HepG2 (cell line): ENCODE measurements around the gene BLCAP. TPM values are rescaled to one million over a fixed set of nuclear protein-coding genes. Genes with fewer than 3 reads are reported as not detected.

ENCODE experiments used
- ATAC-seq: fragments of 200-7000 bp; cut with Tn5 transposase; 3 replicates; pipeline ENCODE4 v1.9.1; 2020; ENCODE audit warnings: mild to moderate bottlenecking, moderate library complexity
- BruUV-seq: library from RNA; stranded (reverse); fragments of 400-500 nt; replicated peaks from 2 replicates; lab custom pipeline; 2021; lab: Mats Ljungman, UMichigan
- CTCF ChIA-PET: fragments of 300-600 bp; formaldehyde crosslinking; extraction: SDS; loops from one replicate; lab custom pipeline; 2021; ENCODE audit warnings: low total read pairs, inconsistent platforms, low intra/inter-chr PET ratio; lab: Yijun Ruan, JAX
- POLR2A ChIA-PET: fragments of 350-600 bp; sonication (Branson Sonifier 250); formaldehyde crosslinking; loops from one replicate; lab custom pipeline; 2020; ENCODE audit warnings: antibody characterized with exemption, inconsistent platforms; lab: Yijun Ruan, JAX
- DNase-seq: peaks from one replicate; pipeline ENCODE4 v3.0.0-alpha.2; 2015; ENCODE audit warnings: low spot score
- FAIRE-seq: peaks from 3 replicates; lab custom pipeline; 2011; peaks lifted over from hg19 to GRCh38; lab: Jason Lieb, UNC
- H2AFZ ChIP-seq: one replicate; pipeline ENCODE4 v1.6.1; 2011; ENCODE audit warnings: low read length, inconsistent platforms
- H3K27ac ChIP-seq: fragments of 300-600 bp; 3 replicates; pipeline ENCODE4 v1.8.0; 2011; ENCODE audit warnings: mixed run types, mild to moderate bottlenecking, mixed read lengths, low read length, inconsistent platforms; ENCODE audit not compliant: insufficient read depth; ENCODE audit errors: extremely low read length
- H3K27me3 ChIP-seq, 2 experiments: fragments of 200-600 bp in 1 of 2; 2 replicates in 1 of 2; 3 replicates in 1 of 2; pipeline versions ENCODE4 v1.6.0 to v1.8.0; 2011; ENCODE audit warnings: low read length in 2 of 2, mild to moderate bottlenecking in 2 of 2, moderate library complexity in 2 of 2, inconsistent platforms in 1 of 2; ENCODE audit not compliant: insufficient read depth in 2 of 2, control insufficient read depth in 1 of 2
- H3K36me3 ChIP-seq, 2 experiments: fragments of 200-600 bp in 1 of 2; replicated peaks in 1 of 2; 2 replicates in 1 of 2; 3 replicates in 1 of 2; pipeline versions ENCODE4 v1.5.1 to v1.8.0; 2011; ENCODE audit warnings: low read length in 2 of 2, inconsistent platforms in 1 of 2; ENCODE audit not compliant: insufficient read depth in 2 of 2, control insufficient read depth in 1 of 2
- H3K4me1 ChIP-seq: 2 replicates; pipeline ENCODE4 v1.5.1; 2012; ENCODE audit warnings: low read length, inconsistent platforms; ENCODE audit not compliant: insufficient read depth
- H3K4me2 ChIP-seq: 2 replicates; pipeline ENCODE4 v1.6.0; 2011; ENCODE audit warnings: low read depth, low read length, inconsistent platforms
- H3K4me3 ChIP-seq, 3 experiments: fragments of 200-600 bp in 1 of 3; sonication (generic), shearing (Covaris generic) in 1 of 3; replicated peaks in 1 of 3; 2 replicates each; pipeline ENCODE4 v1.5.1; 2011 to 2016; ENCODE audit warnings: low read length in 3 of 3, inconsistent platforms in 2 of 3, low read depth in 2 of 3, mild to moderate bottlenecking in 2 of 3, control low read depth in 1 of 3, mixed read lengths in 1 of 3; ENCODE audit not compliant: insufficient read depth in 1 of 3
- H3K79me2 ChIP-seq: one replicate; pipeline ENCODE4 v1.6.1; 2011; ENCODE audit warnings: low read length, inconsistent platforms; ENCODE audit not compliant: insufficient read depth
- H3K9ac ChIP-seq: 2 replicates; pipeline ENCODE4 v1.6.0; 2011; ENCODE audit warnings: mild to moderate bottlenecking, low read depth, low read length, inconsistent platforms; ENCODE audit not compliant: insufficient read depth
- H3K9me3 ChIP-seq: 2 replicates; pipeline ENCODE4 v1.5.1; 2012; ENCODE audit warnings: mild to moderate bottlenecking, low read length
- H4K20me1 ChIP-seq: 2 replicates; pipeline ENCODE4 v1.6.0; 2011; ENCODE audit warnings: inconsistent platforms, mild to moderate bottlenecking, low read length, moderate library complexity; ENCODE audit not compliant: insufficient read depth
- FIP1L1 ChIP-seq: fragments of 200-400 bp; formaldehyde crosslinking; IDR thresholded peaks from 2 replicates; pipeline ENCODE4 v1.6.1; 2018; ENCODE audit warnings: low read depth, mild to moderate bottlenecking, low read length, moderate library complexity, borderline replicate concordance; ENCODE audit not compliant: insufficient read depth
- FOXA3 ChIP-seq: IDR thresholded peaks from 2 replicates; pipeline ENCODE4 v1.6.1; 2016; ENCODE audit warnings: missing genetic modification reagents, missing compliant biosample characterization
- GABPB1 ChIP-seq: IDR thresholded peaks from 2 replicates; pipeline ENCODE4 v1.6.1; 2016; ENCODE audit warnings: mild to moderate bottlenecking, missing genetic modification reagents, moderate library complexity, missing compliant biosample characterization
- KAT8 ChIP-seq: IDR thresholded peaks from 2 replicates; pipeline ENCODE4 v1.6.1; 2016; ENCODE audit warnings: missing genetic modification reagents, missing compliant biosample characterization
- PCBP2 ChIP-seq: fragments of 200-400 bp; formaldehyde crosslinking; optimal IDR thresholded peaks from 2 replicates; pipeline ENCODE3; 2018; ENCODE audit warnings: low read length, low read depth; ENCODE audit not compliant: poor library complexity, severe bottlenecking
- TAF15 ChIP-seq: fragments of 200-400 bp; formaldehyde crosslinking; IDR thresholded peaks from one replicate; pipeline ENCODE4 v1.6.1; 2018; ENCODE audit warnings: mild to moderate bottlenecking, low read depth, low read length; ENCODE audit not compliant: poor library complexity, severe bottlenecking
- ZNF350 ChIP-seq: sonication (generic); formaldehyde crosslinking; IDR thresholded peaks from 2 replicates; pipeline ENCODE4 v1.4.0; 2020; ENCODE audit warnings: mild to moderate bottlenecking, low read depth, missing genetic modification reagents, borderline replicate concordance
- WGBS: methylation state at CpG from one replicate; pipeline ENCODE4 v1.1.6; 2017; ENCODE audit warnings: low lambda C conversion rate; 5-methylcytosine and 5-hydroxymethylcytosine counted together
- in situ Hi-C: cut with HindIII; loops from 2 replicates; pipeline ENCODE4 v1.10.0; 2017; ENCODE audit warnings: low pct_unique_long_range_greater_than_20kb; ENCODE audit not compliant: extremely low pct_ligation_motif_present
- intact Hi-C: fragments of 100-400 bp; cut with micrococcal nuclease; formaldehyde crosslinking; loops from one replicate; pipeline ENCODE4 v1.10.0; 2022; ENCODE audit not compliant: unreplicated experiment
- polyA plus RNA-seq, 8 experiments: library from polyadenylated mRNA; depleted of rRNA in 3 of 8; stranded (reverse) in 7 of 8; unstranded in 1 of 8; fragments of >200 nt; fragmentation: Illumina TruSeq in 4 of 8; extraction: Trizol in 4 of 8; gene quantifications; 2 replicates each; pipeline versions ENCODE4 v1.2.1 to v1.2.3, GENCODE V29; 2011 to 2016; ENCODE audit warnings: low read depth in 4 of 8, missing spikeins in 1 of 8, mixed read lengths in 1 of 8; ENCODE audit not compliant: insufficient read depth in 1 of 8
- total RNA-seq, 5 experiments: library from RNA; depleted of rRNA; stranded (reverse); fragments of >200 nt; fragmentation: Illumina TruSeq; extraction: Trizol; gene quantifications; 2 replicates each; pipeline ENCODE4 v1.2.3, GENCODE V29; 2016; ENCODE audit warnings: low read depth in 1 of 5
- TF ChIP-seq, protein P1 (sequence below): sonication (generic); formaldehyde crosslinking; IDR thresholded peaks from 2 replicates; pipeline ENCODE4 v1.4.0; 2020; ENCODE audit warnings: missing genetic modification reagents
- TF ChIP-seq, protein P2 (sequence below): IDR thresholded peaks from 2 replicates; pipeline ENCODE4 v1.6.1; 2016; ENCODE audit warnings: low read depth
- TF ChIP-seq, protein P3 (sequence below): sonication (generic); formaldehyde crosslinking; IDR thresholded peaks from 2 replicates; pipeline ENCODE4 v1.8.1; 2022; ENCODE audit warnings: low read depth, mild to moderate bottlenecking, missing genetic modification reagents

Gene BLCAP
- total and polyA plus RNA-seq, 2 of the 13 experiments (the other 11 are each of a cell fraction or from before 2014, with no cell fraction given): 52.4 to 86.8 TPM

DNA sequence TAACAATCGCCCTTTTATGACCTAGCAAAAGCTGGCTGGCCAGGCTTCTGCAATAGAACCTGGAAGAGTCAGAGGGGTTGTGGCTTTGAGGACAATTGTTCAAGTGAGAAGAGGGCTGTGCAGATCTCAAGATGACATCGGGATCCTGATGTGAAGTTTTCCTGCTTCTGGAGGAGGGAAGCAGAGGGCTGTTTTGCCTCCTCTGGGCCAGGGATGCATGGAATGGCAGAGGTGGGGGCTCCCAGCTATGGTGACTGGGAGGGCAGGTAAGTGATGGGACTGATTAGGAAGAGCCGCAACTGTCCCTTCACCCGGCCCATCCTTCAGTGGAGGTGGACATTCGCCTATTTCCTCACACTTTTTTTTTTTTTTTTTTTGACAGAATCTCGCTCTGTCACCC, 43.4 kb upstream of the BLCAP start:
- Histone ChIP-seq H3K9me3 (no peaks in the 10 kb centered on the region), H3K36me3 (no peaks in the 10 kb centered on the region), H3K9ac (no peak overlapping the region), H3K4me2 (no peak overlapping the region), H3K79me2 (no peaks in the 10 kb centered on the region), H3K27ac (no peak overlapping the region), H3K27me3 (peaks cover 2 to 45% of the 10 kb centered on the region in 2 experiments; a peak in 3 of 5 replicates), H2AFZ (no peak overlapping the region), H4K20me1 (no peaks in the 10 kb centered on the region), H3K4me3 (no peak overlapping the region), H3K4me1 (peaks cover 15% of the 10 kb centered on the region)
- CTCF ChIA-PET: no interaction called here
- POLR2A ChIA-PET: no interaction called here
- no TSS peak for BruUV-seq
- WGBS: 27% methylated on average over 6 of the region's 6 CpGs
- intact Hi-C loops (no loop called here), in situ Hi-C loops (loop anchor here (25.0 kb wide), 1 partner anchor 641 kb away; no protein-coding TSS in a partner anchor)
- TF ChIP-seq FOXA3 (CRISPR knock-in tag) (no peak), TAF15 (no peak), GABPB1 (CRISPR knock-in tag) (no peak)
- TF ChIP-seq, protein P1, sequence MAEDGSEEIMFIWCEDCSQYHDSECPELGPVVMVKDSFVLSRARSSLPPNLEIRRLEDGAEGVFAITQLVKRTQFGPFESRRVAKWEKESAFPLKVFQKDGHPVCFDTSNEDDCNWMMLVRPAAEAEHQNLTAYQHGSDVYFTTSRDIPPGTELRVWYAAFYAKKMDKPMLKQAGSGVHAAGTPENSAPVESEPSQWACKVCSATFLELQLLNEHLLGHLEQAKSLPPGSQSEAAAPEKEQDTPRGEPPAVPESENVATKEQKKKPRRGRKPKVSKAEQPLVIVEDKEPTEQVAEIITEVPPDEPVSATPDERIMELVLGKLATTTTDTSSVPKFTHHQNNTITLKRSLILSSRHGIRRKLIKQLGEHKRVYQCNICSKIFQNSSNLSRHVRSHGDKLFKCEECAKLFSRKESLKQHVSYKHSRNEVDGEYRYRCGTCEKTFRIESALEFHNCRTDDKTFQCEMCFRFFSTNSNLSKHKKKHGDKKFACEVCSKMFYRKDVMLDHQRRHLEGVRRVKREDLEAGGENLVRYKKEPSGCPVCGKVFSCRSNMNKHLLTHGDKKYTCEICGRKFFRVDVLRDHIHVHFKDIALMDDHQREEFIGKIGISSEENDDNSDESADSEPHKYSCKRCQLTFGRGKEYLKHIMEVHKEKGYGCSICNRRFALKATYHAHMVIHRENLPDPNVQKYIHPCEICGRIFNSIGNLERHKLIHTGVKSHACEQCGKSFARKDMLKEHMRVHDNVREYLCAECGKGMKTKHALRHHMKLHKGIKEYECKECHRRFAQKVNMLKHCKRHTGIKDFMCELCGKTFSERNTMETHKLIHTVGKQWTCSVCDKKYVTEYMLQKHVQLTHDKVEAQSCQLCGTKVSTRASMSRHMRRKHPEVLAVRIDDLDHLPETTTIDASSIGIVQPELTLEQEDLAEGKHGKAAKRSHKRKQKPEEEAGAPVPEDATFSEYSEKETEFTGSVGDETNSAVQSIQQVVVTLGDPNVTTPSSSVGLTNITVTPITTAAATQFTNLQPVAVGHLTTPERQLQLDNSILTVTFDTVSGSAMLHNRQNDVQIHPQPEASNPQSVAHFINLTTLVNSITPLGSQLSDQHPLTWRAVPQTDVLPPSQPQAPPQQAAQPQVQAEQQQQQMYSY (CRISPR knock-in tag): no peak
- ATAC-seq: no peak
- FAIRE-seq: no peak
- no peak for DNase-seq

DNA sequence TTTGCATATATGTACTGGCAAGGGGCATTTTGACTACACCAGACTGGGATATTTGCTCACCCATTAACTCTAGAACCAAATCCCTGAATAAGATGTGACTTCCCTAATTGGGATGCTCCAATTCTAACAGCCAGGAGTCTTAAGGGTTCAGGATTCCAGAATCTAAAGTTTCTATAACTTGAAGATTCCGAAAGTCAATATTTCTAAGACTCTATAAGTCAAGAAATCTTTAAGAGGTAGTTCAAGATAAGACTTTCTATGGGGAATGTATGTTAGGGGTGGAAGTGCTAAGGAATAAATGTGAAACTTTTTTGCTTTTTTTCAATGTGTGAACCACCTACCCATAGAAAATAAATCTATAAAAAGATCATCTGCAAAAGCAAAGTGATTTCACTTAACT, 42.7 kb upstream of the BLCAP start:
- Histone ChIP-seq H3K4me1 (peaks cover 18% of the 10 kb centered on the region), H3K36me3 (no peaks in the 10 kb centered on the region), H4K20me1 (no peaks in the 10 kb centered on the region), H3K9me3 (no peaks in the 10 kb centered on the region), H3K4me2 (no peak overlapping the region), H3K4me3 (no peak overlapping the region), H2AFZ (no peak overlapping the region), H3K79me2 (no peaks in the 10 kb centered on the region), H3K27me3 (peaks cover 3 to 45% of the 10 kb centered on the region in 2 experiments; a peak in 4 of 5 replicates), H3K27ac (no peak overlapping the region), H3K9ac (no peak overlapping the region)
- WGBS: 7% methylated on average over 1 of the region's 1 CpG
- DNase-seq (no peak), FAIRE-seq (no peak), ATAC-seq (no peak)
- intact Hi-C loops: no loop called here
- in situ Hi-C loops: loop anchor here (25.0 kb wide), 1 partner anchor 642 kb away; no protein-coding TSS in a partner anchor
- BruUV-seq: no TSS peak
- POLR2A ChIA-PET: no interaction called here
- CTCF ChIA-PET: no interaction called here
- TF ChIP-seq, protein P2, sequence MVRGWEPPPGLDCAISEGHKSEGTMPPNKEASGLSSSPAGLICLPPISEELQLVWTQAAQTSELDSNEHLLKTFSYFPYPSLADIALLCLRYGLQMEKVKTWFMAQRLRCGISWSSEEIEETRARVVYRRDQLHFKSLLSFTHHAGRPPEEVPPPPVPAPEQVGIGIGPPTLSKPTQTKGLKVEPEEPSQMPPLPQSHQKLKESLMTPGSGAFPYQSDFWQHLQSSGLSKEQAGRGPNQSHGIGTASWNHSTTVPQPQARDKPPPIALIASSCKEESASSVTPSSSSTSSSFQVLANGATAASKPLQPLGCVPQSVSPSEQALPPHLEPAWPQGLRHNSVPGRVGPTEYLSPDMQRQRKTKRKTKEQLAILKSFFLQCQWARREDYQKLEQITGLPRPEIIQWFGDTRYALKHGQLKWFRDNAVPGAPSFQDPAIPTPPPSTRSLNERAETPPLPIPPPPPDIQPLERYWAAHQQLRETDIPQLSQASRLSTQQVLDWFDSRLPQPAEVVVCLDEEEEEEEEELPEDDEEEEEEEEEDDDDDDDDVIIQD (CRISPR knock-in tag): no peak
- TF ChIP-seq, protein P3, sequence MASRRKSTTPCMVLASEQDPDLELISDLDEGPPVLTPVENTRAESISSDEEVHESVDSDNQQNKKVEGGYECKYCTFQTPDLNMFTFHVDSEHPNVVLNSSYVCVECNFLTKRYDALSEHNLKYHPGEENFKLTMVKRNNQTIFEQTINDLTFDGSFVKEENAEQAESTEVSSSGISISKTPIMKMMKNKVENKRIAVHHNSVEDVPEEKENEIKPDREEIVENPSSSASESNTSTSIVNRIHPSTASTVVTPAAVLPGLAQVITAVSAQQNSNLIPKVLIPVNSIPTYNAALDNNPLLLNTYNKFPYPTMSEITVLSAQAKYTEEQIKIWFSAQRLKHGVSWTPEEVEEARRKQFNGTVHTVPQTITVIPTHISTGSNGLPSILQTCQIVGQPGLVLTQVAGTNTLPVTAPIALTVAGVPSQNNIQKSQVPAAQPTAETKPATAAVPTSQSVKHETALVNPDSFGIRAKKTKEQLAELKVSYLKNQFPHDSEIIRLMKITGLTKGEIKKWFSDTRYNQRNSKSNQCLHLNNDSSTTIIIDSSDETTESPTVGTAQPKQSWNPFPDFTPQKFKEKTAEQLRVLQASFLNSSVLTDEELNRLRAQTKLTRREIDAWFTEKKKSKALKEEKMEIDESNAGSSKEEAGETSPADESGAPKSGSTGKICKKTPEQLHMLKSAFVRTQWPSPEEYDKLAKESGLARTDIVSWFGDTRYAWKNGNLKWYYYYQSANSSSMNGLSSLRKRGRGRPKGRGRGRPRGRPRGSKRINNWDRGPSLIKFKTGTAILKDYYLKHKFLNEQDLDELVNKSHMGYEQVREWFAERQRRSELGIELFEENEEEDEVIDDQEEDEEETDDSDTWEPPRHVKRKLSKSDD: no peak
- TF ChIP-seq FIP1L1: no peak
- TF ChIP-seq KAT8 (CRISPR knock-in tag): no peak
- no peak for TF ChIP-seq PCBP2
- no peak for TF ChIP-seq ZNF350 (CRISPR knock-in tag)
